Esophagus squamous epithelium (tissue), 5 donors: Measurements from ENCODE around the gene IPO7. TPM values are rescaled to one million over a fixed set of nuclear protein-coding genes. Genes with fewer than 3 reads are reported as not detected.

ENCODE experiments used
- DNase-seq: peaks from one replicate; lab custom pipeline; 2025; lab: John Stamatoyannopoulos, UW
- H3K27ac ChIP-seq, 4 donors: fragments of 200-600 bp; sonication (generic); one replicate each; pipeline ENCODE4 v1.5.1; 2016 to 2019; ENCODE audit warnings: mild to moderate bottlenecking in 1 of 4
- H3K27me3 ChIP-seq, 4 donors: fragments of 200-600 bp; sonication (generic); 1 replicate in 3 of 4; 2 replicates in 1 of 4; pipeline versions ENCODE4 v1.5.1 to v1.6.0; 2017 to 2021; ENCODE audit warnings: antibody characterized with exemption in 1 of 4
- H3K36me3 ChIP-seq, 3 donors: fragments of 200-600 bp; sonication (generic); one replicate each; pipeline ENCODE4 v1.5.1; 2016 to 2019
- H3K4me1 ChIP-seq, 3 donors: fragments of 200-600 bp; sonication (generic); one replicate each; pipeline ENCODE4 v1.5.1; 2017 to 2019
- H3K4me3 ChIP-seq, 4 donors: fragments of 200-600 bp; sonication (generic); 1 replicate in 3 of 4; 2 replicates in 1 of 4; pipeline ENCODE4 v1.5.1; 2016 to 2019; ENCODE audit warnings: mild to moderate bottlenecking in 2 of 4, moderate library complexity in 1 of 4
- H3K9me3 ChIP-seq, 3 donors: fragments of 200-600 bp; sonication (generic); one replicate each; pipeline ENCODE4 v1.5.1; 2016 to 2019
- CTCF ChIP-seq, 6 experiments: fragments of 450-650 bp in 4 of 6; fragments of 200-600 bp in 2 of 6; sonication (generic) in 2 of 6; IDR thresholded peaks; one replicate each; pipeline ENCODE4 v1.5.1; 2016 to 2019; ENCODE audit warnings: antibody characterized with exemption in 6 of 6, mild to moderate bottlenecking in 4 of 6, moderate library complexity in 4 of 6
- POLR2A ChIP-seq, 4 donors: fragments of 450-650 bp; IDR thresholded peaks; one replicate each; pipeline ENCODE4 v1.6.1; 2017; ENCODE audit warnings: antibody characterized with exemption in 4 of 4, mild to moderate bottlenecking in 4 of 4, moderate library complexity in 3 of 4
- whole genome bisulfite sequencing, 2 donors: methylation state at CpG; one replicate each; pipeline ENCODE4 v1.1.5; 2018; 5-methylcytosine and 5-hydroxymethylcytosine counted together
- intact Hi-C: fragments of 100-400 bp; cut with DNase I; formaldehyde crosslinking; loops from one replicate; pipeline ENCODE4 v1.15.0; 2022
- total RNA-seq, 4 donors: library from RNA; depleted of rRNA; stranded (reverse); fragments of >200 nt; gene quantifications; one replicate each; pipeline ENCODE4 v1.1.0, GENCODE V29; 2016
- donor health status: DM: yes; HTN: yes; CAD: no.

The IPO7 gene
- total RNA-seq, 4 donors from 2014 or later: 34.8 to 118 (median 86.8) TPM

DNA sequence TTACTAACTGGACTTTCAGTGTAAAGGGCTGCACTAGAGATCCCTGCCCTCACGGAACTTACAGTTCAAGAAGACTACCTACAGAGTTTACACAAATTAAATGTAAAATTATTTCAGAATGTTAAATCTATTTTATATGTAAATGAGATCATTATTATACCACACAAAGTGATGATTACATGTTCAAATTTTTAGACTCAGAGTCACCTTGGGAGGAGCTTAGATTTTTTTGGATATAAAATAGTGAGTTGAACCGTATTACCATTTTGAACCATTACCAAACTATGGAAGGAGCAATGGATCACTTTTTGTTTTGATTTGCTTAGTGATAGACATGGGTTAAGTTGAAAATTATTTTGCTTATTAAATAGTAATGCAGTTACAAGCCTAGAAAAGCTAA lies 1.6 kb downstream of the IPO7 start:
- Histone ChIP-seq H3K27ac (peak overlapping the region in 2 of 4 donors; percentile 95 to 96), H3K36me3 (peaks cover 0 to 19% (median 0%) of the 10 kb centered on the region in 3 donors), H3K4me1 (peaks cover 8 to 47% (median 18%) of the 10 kb centered on the region in 3 donors), H3K4me3 (peak overlapping the region in 3 of 4 donors; percentile 78 to 91 (median 80)), H3K27me3 (no peaks in the 10 kb centered on the region), H3K9me3 (no peaks in the 10 kb centered on the region)
- TF ChIP-seq CTCF (IDR thresholded peaks at IDR 0.05) (no peak), POLR2A (IDR thresholded peaks at IDR 0.05) (no peak)
- intact Hi-C loops: no loop called here
- DNase-seq: no peak
- WGBS, 2 donors: 33 to 37% methylated on average over 2 of the region's 2 CpGs

DNA sequence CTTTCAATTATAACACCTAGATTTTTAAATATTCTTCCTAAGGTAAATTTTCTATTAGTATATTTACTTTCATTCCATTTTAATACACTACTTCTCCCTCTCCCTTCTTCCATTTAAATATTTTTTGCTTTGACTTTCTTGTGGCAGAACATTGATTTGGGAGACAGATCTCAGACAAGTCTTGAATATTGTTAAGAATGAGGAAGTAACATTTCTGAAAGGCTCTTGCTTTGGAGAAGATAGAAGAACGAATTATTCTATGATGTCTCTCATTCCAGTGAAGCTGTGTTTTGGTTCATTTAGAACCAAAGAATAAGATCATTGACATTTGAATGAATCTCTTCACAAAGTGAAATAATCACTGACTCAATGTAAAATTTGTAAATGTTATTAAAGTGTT lies 2.4 kb downstream of the IPO7 start:
- no peak overlapping the region for H3K4me3 ChIP-seq
- H3K4me1 ChIP-seq: peaks cover 6 to 46% (median 18%) of the 10 kb centered on the region in 3 donors
- no peak for DNase-seq
- whole genome bisulfite sequencing, 2 donors: 10 to 12% methylated on average over 1 of the region's 1 CpG
- intact Hi-C loops: no loop called here
- peaks cover 0 to 27% (median 0%) of the 10 kb centered on the region in 3 donors for H3K36me3 ChIP-seq
- peak overlapping the region in 1 of 4 donors; percentile 6 for H3K27ac ChIP-seq
- H3K9me3 ChIP-seq: no peaks in the 10 kb centered on the region
- no peaks in the 10 kb centered on the region for H3K27me3 ChIP-seq
- no peak for TF ChIP-seq POLR2A (IDR thresholded peaks at IDR 0.05)
- no peak for TF ChIP-seq CTCF (IDR thresholded peaks at IDR 0.05)

DNA sequence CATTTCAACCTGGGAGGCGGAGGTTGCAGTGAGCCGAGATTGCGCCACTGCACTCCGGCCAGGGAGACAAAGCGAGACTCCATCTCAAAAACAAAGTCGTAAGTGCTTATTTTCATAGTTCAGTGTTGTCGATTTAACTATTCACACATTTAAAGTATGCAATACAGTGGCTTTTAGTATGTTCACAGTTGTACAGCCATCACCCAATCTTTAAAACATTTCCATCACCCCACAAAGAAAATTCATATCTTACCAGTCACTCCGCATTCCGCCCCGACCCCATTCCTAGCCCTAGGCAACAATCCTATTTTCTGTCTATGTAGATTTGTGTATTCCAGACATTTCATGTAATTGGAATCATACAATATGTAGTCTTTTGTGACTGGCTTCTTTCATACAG lies 11.9 kb downstream of the IPO7 start:
- Histone ChIP-seq H3K4me1 (peaks cover 0 to 53% (median 0%) of the 10 kb centered on the region in 3 donors), H3K27me3 (no peaks in the 10 kb centered on the region), H3K36me3 (peaks cover 0 to 25% (median 0%) of the 10 kb centered on the region in 3 donors), H3K27ac (no peak overlapping the region), H3K9me3 (no peaks in the 10 kb centered on the region), H3K4me3 (no peak overlapping the region)
- TF ChIP-seq CTCF (IDR thresholded peaks at IDR 0.05): no peak
- TF ChIP-seq POLR2A (IDR thresholded peaks at IDR 0.05): no peak
- DNase-seq: no peak
- 84 to 88% methylated on average over 10 of the region's 10 CpGs for WGBS, 2 donors
- intact Hi-C loops: no loop called here

DNA sequence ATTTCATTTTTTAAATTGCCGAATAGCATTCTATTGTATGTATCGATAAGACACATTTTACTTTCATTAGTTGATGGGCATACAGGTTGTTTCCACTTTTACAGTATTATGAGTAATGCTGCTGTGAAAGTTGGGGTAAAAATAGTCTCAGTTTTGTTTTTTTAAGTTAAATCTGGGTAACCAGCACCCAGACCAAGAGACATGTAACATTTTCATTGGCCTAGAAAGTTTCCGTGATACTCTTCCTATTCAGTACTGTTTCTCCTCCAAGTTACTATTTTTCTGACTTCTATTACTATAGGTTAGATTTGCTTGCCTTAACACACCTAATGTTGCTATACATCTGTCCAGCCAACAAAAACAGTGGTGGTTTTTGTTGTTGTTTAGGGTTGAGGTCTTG lies 12.3 kb downstream of the IPO7 start:
- H3K27me3 ChIP-seq: no peaks in the 10 kb centered on the region
- no peak overlapping the region for H3K27ac ChIP-seq
- 74 to 76% methylated on average over 3 of the region's 3 CpGs for WGBS, 2 donors
- no peak overlapping the region for H3K4me3 ChIP-seq
- H3K4me1 ChIP-seq: peaks cover 0 to 51% (median 0%) of the 10 kb centered on the region in 3 donors
- no peaks in the 10 kb centered on the region for H3K9me3 ChIP-seq
- DNase-seq: no peak
- H3K36me3 ChIP-seq: peaks cover 0 to 21% (median 0%) of the 10 kb centered on the region in 3 donors
- intact Hi-C loops: no loop called here
- no peak for TF ChIP-seq POLR2A (IDR thresholded peaks at IDR 0.05)
- no peak for TF ChIP-seq CTCF (IDR thresholded peaks at IDR 0.05)

DNA sequence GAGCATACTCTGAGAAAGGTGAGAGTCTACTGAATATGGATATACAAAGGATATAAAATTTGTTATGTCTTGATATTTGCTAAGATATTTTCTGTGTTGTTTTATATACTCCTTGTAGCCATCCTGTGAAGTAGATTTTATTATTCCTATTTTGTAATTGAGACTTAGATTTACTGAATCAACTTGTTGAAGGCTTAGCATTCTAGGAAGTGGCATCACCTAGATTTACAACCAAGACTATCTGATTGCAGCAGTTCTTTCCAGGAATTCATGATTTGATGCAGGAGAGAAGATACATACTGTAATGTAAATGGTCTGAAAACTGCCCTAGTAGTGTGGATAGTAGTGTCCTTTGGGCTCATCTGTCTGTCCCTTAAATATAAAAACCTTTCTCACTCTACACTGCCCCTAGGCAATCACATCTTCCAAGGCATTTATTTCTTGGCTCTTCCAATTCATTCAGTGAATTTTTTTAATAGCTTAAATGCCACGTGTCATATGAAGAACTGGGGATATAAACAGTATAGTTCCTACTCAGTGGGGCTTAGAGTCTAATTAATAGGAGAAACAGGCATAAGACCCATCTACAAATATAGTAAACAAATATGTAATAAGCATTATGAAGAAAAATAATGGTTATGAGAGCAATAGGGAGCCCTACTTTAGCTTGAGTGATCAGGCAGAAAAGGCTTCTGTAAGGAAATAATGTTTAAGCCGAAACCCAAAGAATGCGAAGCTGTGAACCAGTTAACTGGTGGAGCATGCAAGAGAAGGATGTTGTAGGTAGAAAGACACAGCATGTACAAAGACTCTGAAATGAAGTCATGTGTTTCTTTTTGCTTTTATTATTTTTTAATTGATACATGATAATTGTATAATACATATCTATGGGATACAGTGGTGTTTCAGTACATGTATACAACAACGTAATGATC lies 13.6 kb downstream of the IPO7 start:
- intact Hi-C loops: no loop called here
- 60 to 71% methylated on average over 4 of the region's 4 CpGs for WGBS, 2 donors
- Histone ChIP-seq H3K4me3 (no peak overlapping the region), H3K9me3 (no peaks in the 10 kb centered on the region), H3K27ac (no peak overlapping the region), H3K4me1 (peaks cover 0 to 47% (median 0%) of the 10 kb centered on the region in 3 donors), H3K27me3 (no peaks in the 10 kb centered on the region), H3K36me3 (peaks cover 0 to 13% (median 0%) of the 10 kb centered on the region in 3 donors)
- no peak for DNase-seq
- TF ChIP-seq POLR2A (IDR thresholded peaks at IDR 0.05) (no peak), CTCF (IDR thresholded peaks at IDR 0.05) (no peak)
